ENCODE measurements around the gene SEPHS1. TPM values are rescaled to one million over a fixed set of nuclear protein-coding genes. Genes with fewer than 3 reads are reported as not detected.

SEPHS1 gene
- total and polyA plus RNA-seq, 2 donors (not counting 1 experiment from before 2014, with no cell fraction given), result 14.7 to 29.1 TPM

DNA sequence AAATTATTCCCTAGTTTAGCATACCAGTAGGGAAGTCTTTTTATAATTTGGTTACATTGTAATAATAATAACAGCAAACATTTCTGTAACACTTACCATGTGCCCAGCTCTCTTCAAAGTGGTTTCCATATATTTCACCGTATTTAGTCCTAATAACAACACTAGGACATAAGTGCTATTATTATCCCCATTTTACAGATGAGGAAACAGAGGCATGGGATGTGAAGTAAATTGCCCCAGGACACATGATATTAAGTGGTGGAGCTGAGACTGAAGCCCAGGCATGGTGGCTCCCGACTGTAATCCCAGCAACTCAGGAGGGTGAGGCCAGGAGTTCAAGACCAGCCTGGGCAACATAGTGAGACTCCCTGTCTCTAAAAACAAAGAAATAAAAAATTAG, 53.3 kb downstream of the SEPHS1 start:
- H3K27ac Mint-ChIP-seq, result no peak overlapping the region
- Histone ChIP-seq H3K27me3 (replicated peaks in 1 of 4; ENCODE audit: control extremely low read depth in 1 of 4, control insufficient read depth in 3 of 4, insufficient read depth in 4 of 4, low read length in 3 of 4) (no peaks in the 10 kb centered on the region), H3K4me1 (ENCODE audit: control insufficient read depth in 2 of 2, insufficient read depth in 2 of 2, low read length in 2 of 2) (peaks cover 4 to 5% of the 10 kb centered on the region in 2 donors), H3K27ac (ENCODE audit: low read length in 2 of 2) (no peak overlapping the region), H3K9me3 (ENCODE audit: control extremely low read depth in 1 of 3, control insufficient read depth in 2 of 3, insufficient read depth in 1 of 3, low read length in 2 of 3) (no peaks in the 10 kb centered on the region), H4K20me1 (ENCODE audit: control insufficient read depth, insufficient read depth, low read length, poor library complexity, severe bottlenecking) (no peaks in the 10 kb centered on the region), H3K4me2 (replicated peaks; ENCODE audit: low read depth, low read length, poor library complexity, severe bottlenecking) (no peak overlapping the region), H3K36me3 (replicated peaks in 1 of 2; ENCODE audit: control extremely low read depth in 1 of 2, control insufficient read depth in 1 of 2, extremely low read depth in 1 of 2, insufficient read depth in 2 of 2, low read length in 1 of 2) (peaks cover 0 to 7% of the 10 kb centered on the region in 2 experiments), H3K79me2 (ENCODE audit: control insufficient read depth, insufficient read depth, low read length) (no peaks in the 10 kb centered on the region), H3K4me3 (ENCODE audit: control extremely low read depth in 1 of 5, extremely low read depth in 1 of 5, insufficient read depth in 1 of 5, low read depth in 2 of 5, low read length in 4 of 5) (no peak overlapping the region), H3K9ac (ENCODE audit: low read length) (no peak overlapping the region), H2AFZ (ENCODE audit: insufficient read depth, low read depth, low read length, poor library complexity, severe bottlenecking) (no peak overlapping the region)
- DNase-seq, result no peak
- ChIA-PET POLR2A (no interaction called here), CTCF (interaction anchor here (0.8 kb wide), 1 partner anchor 22 kb away, joined by 3 read pairs; no protein-coding TSS in a partner anchor)
- H3K27me3 Mint-ChIP-seq, result no peaks in the 10 kb centered on the region
- WGBS (ENCODE audit: insufficient coverage), result no CpG with 5 or more reads among the region's 2 CpGs
- ATAC-seq (ENCODE audit: low read depth), result no peak
- no peak overlapping the region for H3K4me3 Mint-ChIP-seq
- H3K9me3 Mint-ChIP-seq (ENCODE audit: insufficient read depth), result no peaks in the 10 kb centered on the region
- TF ChIP-seq, protein P1, sequence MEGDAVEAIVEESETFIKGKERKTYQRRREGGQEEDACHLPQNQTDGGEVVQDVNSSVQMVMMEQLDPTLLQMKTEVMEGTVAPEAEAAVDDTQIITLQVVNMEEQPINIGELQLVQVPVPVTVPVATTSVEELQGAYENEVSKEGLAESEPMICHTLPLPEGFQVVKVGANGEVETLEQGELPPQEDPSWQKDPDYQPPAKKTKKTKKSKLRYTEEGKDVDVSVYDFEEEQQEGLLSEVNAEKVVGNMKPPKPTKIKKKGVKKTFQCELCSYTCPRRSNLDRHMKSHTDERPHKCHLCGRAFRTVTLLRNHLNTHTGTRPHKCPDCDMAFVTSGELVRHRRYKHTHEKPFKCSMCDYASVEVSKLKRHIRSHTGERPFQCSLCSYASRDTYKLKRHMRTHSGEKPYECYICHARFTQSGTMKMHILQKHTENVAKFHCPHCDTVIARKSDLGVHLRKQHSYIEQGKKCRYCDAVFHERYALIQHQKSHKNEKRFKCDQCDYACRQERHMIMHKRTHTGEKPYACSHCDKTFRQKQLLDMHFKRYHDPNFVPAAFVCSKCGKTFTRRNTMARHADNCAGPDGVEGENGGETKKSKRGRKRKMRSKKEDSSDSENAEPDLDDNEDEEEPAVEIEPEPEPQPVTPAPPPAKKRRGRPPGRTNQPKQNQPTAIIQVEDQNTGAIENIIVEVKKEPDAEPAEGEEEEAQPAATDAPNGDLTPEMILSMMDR (IDR thresholded peaks at IDR 0.05), result no peak
- no peak for TF ChIP-seq EZH2 (IDR thresholded peaks at IDR 0.05; ENCODE audit: borderline replicate concordance, insufficient read depth, low read depth, low read length, poor library complexity, severe bottlenecking)
- intact Hi-C loops (cut with micrococcal nuclease), result no loop called here
- H3K4me1 Mint-ChIP-seq, result peaks cover 5% of the 10 kb centered on the region

DNA sequence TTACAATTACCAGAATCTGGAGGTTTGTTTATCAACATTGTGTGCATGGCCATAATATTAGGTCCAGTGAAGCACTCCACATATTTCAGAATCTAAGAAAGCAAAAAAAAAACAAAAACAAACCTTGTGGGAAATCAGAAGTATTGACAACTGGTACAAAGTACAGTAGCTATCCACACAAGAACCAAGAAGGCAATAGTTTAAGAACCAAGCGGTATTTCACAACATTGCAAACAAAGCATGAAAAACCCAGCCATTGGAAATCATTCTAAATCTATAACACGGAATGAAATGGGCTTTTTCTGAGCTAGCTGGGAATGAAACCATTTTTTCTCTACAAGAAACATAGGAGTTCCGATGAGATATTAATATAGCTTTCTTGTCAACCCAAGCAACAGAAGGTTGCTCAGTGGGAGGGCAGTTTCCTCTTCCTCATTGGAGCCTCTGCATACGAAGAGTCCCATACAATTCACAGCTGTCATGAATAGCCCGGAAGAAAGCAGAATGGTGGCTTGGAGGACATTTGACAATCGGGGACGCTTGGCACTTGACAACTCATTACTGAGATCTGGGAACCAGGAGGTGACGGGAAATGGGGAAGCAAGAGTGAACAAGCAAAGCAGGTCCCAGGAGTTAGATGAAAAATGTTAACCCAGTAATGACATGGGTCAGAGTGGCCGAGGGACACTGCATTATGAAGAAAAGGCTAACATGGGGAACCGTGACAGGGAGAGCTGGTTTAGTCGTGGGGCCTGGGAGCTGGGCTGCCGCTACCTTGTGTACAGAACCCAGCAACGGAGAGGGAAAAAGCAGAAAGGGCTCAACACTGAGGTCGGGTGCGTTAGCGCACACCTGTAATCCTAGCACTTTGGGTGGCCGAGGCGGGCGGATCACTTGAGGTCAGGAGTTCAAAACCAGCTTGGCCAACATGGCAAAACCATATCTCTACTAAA, 56.0 kb downstream of the SEPHS1 start:
- Histone ChIP-seq H3K36me3 (replicated peaks in 1 of 2; ENCODE audit: control extremely low read depth in 1 of 2, control insufficient read depth in 1 of 2, extremely low read depth in 1 of 2, insufficient read depth in 2 of 2, low read length in 1 of 2) (peaks cover 0 to 7% of the 10 kb centered on the region in 2 experiments), H3K9ac (ENCODE audit: low read length) (no peak overlapping the region), H3K27ac (ENCODE audit: low read length in 2 of 2) (no peak overlapping the region), H4K20me1 (ENCODE audit: control insufficient read depth, insufficient read depth, low read length, poor library complexity, severe bottlenecking) (no peaks in the 10 kb centered on the region), H3K9me3 (ENCODE audit: control extremely low read depth in 1 of 3, control insufficient read depth in 2 of 3, insufficient read depth in 1 of 3, low read length in 2 of 3) (no peaks in the 10 kb centered on the region), H2AFZ (ENCODE audit: insufficient read depth, low read depth, low read length, poor library complexity, severe bottlenecking) (no peak overlapping the region), H3K4me1 (ENCODE audit: control insufficient read depth in 2 of 2, insufficient read depth in 2 of 2, low read length in 2 of 2) (peaks cover 0 to 4% of the 10 kb centered on the region in 2 donors), H3K27me3 (replicated peaks in 1 of 4; ENCODE audit: control extremely low read depth in 1 of 4, control insufficient read depth in 3 of 4, insufficient read depth in 4 of 4, low read length in 3 of 4) (no peaks in the 10 kb centered on the region), H3K79me2 (ENCODE audit: control insufficient read depth, insufficient read depth, low read length) (no peaks in the 10 kb centered on the region), H3K4me2 (replicated peaks; ENCODE audit: low read depth, low read length, poor library complexity, severe bottlenecking) (no peak overlapping the region), H3K4me3 (ENCODE audit: control extremely low read depth in 1 of 5, extremely low read depth in 1 of 5, insufficient read depth in 1 of 5, low read depth in 2 of 5, low read length in 4 of 5) (no peak overlapping the region)
- no peak for DNase-seq
- intact Hi-C loops (cut with micrococcal nuclease), result no loop called here
- H3K9me3 Mint-ChIP-seq (ENCODE audit: insufficient read depth), result no peaks in the 10 kb centered on the region
- no peak overlapping the region for H3K4me3 Mint-ChIP-seq
- H3K4me1 Mint-ChIP-seq, result peaks cover 10% of the 10 kb centered on the region
- H3K27me3 Mint-ChIP-seq, result no peaks in the 10 kb centered on the region
- no peak for TF ChIP-seq EZH2 (IDR thresholded peaks at IDR 0.05; ENCODE audit: borderline replicate concordance, insufficient read depth, low read depth, low read length, poor library complexity, severe bottlenecking)
- TF ChIP-seq, protein P1 (IDR thresholded peaks at IDR 0.05), result no peak
- ATAC-seq (ENCODE audit: low read depth), result no peak
- CTCF ChIA-PET, result interaction anchor here (0.8 to 1.8 kb wide), 3 partner anchors 10 to 86 kb away, joined by 3 to 9 read pairs (median 4); no protein-coding TSS in a partner anchor
- WGBS (ENCODE audit: insufficient coverage), result 95% methylated on average over 15 of the region's 19 CpGs
- no peak overlapping the region for H3K27ac Mint-ChIP-seq
- POLR2A ChIA-PET, result no interaction called here
